DLD1 (cell line): ENCODE results near the gene TBC1D22B.
"Not testable (repeated sequence)": the region's sequence is repeated elsewhere in the genome, so short reads cannot be mapped to it uniquely, and the experiment has no call there.

ENCODE experiments used
- in situ Hi-C: cut with HindIII; loops from 2 replicates; pipeline ENCODE4 v1.10.0; 2017; ENCODE audit warnings: low sequenced_read_pairs

Gene TBC1D22B

DNA sequence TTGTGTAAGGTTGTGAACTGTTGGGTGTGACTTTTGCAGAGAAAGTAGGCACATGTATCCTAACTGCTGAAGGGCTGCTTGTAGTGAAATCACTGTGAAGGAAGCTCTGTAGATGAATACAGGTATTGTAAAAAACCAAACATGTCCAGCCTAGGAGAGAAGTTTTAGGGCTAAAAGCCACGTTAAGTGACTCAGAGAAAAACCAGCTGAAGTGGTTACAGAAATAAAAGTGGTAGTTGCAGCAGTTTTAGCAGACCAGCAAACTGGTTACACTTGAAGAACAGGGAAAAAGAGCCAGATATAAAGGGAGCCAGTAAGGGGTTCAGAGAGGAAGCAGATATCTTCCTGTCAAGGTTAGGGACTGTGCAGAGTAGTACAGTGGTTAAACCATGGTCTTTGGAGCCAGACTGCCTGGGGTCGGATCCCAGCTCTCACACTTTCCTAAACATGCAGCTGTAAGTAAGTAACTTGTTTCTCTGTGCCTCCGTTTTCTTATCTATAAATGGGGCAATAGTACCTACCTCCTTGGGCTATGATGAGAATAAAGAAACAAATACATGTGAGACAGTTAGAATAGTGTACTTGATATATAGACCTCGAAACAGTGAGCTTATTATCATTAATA lies 62.4 kb downstream of the TBC1D22B start:
- in situ Hi-C loops = no loop called here

DNA sequence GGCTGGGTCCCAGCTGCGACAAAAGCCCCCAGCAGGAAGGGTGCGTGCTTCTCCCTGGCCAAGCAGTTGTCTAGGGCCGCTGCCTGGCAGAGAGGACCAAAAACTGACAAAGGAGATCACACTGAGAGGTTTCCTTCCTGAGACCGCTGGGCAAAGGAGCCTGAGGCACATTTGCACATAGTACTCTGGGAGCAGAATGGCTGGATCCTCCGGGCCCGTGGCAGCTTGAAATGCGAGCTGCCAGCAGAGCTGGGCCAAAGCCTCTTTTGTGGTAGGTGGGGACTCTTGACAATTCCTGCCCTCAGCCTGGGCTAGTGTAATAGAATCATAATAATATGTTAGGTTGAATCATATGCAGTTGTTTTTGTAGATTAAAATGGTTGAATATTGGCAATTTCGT lies 63.1 kb downstream of the TBC1D22B start:
- in situ Hi-C loops = no loop called here

DNA sequence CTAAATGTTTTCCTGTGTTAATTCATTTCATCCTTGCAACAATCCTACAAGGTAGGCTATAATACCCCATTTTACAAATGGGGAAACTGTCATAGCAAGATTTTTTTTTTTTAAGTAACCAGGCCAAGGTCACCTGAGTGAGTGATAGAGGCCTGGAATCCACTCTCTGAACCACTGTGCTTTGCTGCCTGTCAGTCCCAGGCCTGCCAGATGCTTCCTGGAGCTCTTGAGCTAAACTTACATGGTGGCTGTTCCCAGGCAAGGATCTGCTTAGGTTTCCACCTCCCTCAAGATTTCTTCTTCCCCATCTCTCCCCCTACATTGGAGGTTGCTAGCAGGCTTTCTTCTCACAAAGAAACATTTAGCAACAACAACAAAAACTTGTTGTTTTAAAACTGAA lies 63.5 kb downstream of the TBC1D22B start:
- in situ Hi-C loops = no loop called here

DNA sequence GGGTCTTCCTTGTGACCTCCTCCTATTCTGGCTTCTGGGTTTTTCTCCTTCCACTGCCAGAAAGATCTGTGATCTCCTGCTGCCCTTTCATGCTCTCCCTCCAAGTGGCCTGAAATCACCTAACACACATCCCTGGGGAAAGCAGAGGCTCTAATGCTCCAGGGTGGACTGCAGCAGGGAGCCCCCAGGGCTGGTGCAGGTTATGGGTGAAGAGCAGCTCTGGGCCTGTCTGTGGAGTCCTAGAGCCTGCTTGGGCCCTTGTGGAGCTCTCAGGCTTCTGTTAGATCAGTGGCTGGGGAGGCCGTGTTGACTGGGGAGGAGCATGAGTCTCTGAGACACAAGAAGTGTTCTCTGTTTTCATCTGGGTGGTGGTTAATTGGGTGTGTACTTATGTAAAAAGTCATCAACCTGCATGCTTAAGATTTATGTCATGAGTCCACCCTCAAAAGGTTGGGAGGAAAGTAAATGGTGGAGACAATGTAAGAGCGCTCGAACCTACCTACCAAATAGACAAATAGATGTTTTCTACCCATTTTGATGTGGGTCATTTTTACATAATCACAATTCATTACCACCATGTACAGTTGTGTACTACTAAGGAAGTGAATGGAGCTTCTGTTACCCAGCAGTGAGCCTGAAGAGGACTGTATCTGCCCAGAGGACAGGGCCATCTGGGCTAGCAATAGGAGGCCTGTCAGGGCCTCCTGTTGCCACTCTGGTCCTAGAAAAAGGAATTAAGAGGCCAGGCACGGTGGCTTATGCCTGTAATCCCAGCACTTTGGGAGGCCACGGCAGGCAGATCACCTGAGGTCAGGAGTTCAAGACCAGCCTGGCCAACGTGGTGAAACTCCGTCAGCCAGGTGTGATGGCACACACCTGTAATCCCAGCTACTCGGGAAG lies 64.2 kb downstream of the TBC1D22B start:
- in situ Hi-C loops = no loop called here

DNA sequence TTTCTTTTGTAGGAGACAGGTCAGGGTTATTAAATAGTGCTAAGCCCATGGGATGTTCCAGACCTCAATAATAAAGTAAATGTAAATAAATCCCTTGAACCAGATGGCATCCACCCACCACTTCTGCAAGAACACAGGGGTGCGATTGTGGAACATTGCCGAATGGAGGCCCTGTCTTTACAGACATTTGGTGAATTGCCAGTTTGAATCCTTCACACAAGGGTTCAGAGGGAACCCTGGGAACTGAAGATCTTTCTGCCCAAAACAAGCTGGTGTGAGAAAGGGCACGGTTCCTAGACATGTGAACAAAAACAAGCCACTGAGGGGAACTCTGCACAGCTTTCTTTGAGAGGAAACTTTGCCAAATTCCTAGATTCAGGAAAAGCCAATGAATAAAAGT lies 66.0 kb downstream of the TBC1D22B start:
- in situ Hi-C loops = no loop called here

DNA sequence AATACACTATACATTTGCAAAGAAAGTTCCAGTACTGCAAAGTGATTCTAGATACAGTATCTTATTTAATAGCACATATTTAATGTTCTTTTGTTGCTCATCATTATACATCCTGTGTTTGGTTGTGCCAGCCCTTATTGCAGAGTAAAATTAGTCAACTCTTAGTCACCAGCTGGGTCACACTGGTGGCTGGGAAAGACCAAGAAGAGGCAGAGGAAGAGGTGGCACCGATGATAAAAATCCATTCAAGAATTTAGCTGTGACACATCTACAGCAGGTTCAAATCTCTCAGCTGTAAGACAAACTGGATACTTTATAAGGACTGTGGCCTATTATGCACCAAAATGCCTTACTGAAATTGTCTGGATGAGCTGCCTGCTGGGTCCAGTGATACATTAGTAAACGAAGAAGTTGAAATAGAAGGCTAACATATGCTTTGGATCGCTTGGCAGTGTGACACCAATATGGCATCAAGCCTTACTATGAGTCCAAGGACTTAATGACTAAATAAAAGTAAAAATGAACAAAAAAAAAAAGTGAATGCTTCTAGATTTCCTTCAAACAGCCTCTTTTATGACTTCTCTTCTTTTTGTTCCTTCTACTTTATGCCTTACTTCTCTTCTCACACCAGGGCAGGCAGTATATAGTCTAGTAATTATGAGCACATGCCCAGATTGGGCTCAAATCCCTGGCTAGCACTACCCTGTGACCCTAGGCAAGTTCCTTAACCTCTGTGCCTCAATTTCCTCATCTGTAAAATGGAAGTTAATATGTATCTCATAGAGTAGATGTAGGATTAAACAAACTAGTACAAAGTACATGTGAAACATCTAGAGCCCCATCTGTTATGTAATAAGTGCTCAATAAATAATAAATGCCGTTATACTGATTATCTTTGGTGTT lies 66.8 kb downstream of the TBC1D22B start:
- in situ Hi-C loops = no loop called here

DNA sequence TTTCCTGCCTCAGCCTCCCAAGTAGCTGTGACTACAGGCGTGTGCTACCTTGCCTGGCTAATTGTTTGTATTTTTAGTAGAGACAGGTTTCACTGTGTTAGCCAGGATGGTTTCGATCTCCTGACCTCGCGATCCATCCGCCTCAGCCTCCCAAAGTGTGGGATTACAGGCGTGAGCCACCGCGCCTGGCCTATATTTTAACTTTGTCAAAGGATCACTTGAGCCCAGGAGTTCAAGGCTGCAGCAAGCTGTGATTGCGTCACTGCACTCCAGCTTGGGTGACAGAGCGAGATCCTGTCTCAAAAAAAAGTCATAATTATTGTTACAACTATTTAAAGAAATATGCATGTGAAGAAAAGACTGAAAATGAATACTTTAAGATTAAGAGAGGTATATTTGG lies 72.8 kb downstream of the TBC1D22B start:
- in situ Hi-C loops = not testable (repeated sequence)

DNA sequence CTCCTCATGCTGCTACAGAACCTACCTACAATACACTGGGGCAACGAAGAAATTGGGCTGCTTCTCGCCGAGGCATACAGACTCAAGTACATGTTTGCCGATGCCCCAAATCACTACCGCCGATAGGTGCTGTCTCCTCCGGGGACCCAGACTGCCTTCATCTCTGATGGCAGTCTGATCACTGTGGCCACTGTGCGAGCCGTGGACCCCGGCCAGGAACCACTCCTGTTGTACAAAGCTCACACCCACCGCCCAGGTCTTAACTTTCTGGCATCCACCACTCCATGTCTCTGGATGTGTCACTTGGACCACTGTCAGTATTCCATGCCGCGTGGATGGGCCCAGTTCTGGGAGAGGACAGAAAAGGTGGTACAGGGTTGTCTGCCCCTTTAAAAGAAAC lies 73.5 kb downstream of the TBC1D22B start:
- in situ Hi-C loops = no loop called here

DNA sequence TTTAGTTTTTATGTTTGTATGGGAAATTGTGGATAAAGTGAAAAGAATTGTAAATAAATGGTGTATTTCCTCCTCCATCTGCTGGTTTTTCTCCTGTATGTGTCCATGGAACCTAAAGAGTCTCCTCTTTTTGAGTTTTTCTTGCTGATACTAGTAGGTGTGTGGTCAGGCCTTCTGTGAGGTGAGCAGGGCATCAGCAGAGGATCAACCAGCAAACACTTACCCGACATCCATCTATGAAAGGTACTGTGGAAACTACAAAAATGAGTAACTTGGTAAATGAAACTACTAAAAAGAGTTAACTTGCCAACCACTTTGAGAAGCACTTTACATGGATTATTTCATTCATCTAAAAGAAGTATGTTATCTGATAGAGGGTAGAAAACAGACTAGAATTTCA lies 75.3 kb downstream of the TBC1D22B start:
- in situ Hi-C loops = no loop called here

DNA sequence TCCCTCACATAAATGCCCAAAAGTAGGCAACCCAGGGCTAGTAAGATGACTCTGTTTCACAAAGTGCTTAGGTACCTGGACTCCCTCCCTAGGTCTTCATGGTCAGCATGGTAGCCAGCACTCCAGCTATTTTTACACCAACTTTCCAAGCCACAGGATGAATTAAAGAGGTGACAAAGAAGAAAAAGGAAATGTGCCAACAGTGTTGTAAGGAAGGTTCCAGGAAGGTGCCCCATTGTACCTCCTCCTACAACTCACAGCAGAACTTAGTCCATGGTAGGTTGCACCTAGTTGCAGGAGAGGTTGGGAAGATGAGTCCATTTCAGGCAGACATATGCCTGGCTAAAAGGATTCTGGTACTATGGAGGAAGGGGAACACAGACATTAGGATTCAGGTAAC lies 76.5 kb downstream of the TBC1D22B start:
- in situ Hi-C loops = no loop called here

DNA sequence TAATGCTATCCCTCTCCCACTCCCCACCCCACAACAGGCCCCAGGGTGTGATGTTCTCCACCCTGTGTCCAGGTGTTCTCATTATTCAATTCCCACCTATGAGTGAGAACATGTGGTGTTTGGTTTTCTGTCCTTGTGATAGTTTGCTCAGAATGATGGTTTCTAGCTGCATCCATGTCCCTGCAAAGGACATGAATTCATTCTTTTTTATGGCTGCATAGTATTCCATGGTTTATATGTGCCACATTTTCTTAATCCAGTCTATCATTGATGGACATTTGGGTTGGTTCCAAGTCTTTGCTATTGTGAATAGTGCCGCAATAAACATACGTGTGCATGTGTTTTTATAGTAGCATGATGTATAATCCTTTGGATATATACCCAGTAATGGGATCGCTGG lies 80.7 kb downstream of the TBC1D22B start:
- in situ Hi-C loops = not testable (repeated sequence)

DNA sequence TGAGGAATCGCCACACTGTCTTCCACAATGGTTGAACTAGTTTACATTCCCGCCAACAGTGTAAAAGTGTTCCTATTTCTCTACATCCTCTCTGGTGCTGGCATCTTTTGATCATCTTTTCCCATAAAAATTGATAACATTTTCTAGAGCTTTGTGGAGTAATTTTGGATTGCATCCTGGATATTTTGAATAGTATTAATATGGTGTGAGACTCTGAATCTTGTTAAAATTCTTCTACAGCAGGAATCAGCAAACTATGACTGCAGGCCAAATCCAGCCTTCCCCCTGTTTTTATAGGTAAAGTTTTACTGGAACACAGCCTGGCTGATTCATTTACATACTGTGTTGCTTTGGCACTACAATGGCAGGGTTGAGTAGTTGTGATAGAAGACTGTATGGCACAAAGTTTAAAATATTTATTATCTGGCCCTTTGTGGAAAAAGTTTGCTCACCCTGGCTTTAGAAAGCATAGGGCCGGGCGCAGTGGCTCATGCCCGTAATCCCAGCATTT lies 81.2 kb downstream of the TBC1D22B start:
- in situ Hi-C loops = no loop called here

DNA sequence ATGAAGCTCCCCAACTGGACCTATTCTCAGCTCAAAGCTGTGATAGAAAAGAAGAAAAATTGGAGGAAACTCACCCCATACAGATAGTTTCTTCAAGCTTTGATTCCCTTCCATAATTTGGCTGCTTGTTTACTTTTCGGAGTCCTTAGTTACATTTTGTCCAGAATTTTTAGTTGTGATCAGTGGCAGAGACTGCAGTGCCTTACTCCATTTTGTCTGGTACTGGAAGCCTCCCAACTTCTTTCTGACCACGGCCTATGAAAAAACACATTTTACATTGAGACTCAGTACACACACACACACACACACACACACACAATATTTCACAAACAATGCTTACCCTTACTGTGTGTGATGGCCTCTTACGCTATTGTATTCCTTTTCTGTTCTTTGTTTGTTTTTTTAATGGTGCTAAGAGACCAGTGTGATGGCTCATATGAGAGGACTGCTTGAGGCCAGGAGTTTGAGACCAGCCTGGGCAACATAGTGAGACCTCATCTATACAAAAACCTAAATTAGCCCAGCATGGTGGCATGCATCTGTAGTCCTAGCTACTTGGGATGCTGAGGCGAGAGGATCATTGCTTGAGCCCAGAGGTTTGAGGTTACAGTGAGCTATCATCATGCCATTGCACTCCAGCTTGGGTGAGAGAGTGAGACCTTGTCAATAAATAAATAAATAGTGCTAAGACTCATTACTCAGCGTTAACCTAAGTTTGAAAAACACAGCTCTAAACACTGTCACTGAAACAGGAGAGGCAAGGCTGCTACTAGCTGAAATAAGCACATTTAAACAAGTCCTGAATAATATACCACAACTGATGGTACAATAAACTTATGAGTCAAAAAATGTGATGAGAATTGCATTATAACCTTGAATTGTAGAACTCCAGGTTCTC lies 82.4 kb downstream of the TBC1D22B start:
- in situ Hi-C loops = no loop called here

DNA sequence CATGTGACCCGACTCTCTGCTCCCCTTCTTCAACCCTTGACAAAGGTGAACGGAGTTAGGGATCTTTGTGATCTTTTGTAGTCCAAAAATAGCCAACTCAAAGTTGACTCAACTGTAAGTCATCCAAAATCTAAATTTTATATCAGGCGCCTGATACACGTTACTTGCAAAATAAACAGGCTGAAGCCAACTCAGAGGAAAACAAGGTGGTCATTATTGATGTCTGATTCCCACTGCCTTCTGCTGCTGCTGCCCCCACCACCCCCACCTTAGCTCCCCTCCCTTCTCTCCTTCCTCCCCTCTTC lies 83.0 kb downstream of the TBC1D22B start:
- in situ Hi-C loops = no loop called here

DNA sequence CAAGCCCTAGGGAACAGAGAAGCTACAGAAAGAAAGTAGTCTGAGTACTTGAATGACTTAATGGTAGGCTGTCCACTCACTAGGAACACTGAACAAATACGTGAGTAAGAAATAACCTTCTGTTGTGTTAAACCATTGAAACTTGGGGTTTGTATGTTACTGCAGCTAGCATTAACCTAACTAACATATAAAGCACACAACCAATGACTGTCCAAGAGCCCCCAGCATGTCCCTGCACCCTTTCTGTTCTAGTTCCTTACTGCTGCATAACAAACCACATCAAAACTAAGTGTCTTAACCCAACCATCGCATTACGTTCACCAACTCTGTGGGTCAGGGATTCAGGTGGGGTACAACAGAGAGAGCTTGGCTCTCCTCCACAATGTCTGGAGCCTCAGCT lies 85.7 kb downstream of the TBC1D22B start:
- in situ Hi-C loops = no loop called here

DNA sequence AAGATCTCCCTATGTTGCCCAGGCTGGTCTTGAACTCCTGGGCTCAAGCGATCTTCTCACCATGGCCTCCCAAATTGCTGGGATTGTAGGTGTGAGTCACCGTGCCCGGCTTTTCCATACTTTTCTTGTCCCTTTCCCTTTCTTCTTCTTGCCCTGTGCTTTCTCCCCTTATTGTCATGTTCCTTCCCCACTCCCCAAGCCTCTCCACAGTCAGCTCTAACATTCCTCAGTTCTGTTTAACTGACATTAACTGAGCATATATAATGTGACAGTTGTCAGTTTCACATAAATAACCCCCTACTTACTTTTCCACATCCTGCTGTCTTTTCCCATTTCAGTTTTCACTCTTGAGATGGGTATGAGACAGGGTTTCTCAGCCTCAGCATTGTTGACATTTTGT lies 86.7 kb downstream of the TBC1D22B start:
- in situ Hi-C loops = no loop called here

DNA sequence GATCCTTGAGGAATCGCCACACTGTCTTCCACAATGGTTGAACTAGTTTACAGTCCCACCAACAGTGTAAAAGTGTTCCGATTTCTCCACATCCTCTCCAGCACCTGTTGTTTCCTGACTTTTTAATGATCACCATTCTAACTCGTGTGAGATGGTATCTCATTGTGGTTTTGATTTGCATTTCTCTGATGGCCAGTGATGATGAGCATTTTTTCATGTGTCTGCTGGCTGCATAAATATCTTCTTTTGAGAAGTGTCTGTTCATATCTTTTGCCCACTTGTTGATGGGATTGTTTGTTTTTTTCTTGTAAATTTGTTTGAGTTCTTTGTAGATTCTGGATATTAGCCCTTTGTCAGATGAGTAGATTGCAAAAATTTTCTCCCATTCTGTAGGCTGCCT lies 88.2 kb downstream of the TBC1D22B start:
- in situ Hi-C loops = not testable (repeated sequence)

DNA sequence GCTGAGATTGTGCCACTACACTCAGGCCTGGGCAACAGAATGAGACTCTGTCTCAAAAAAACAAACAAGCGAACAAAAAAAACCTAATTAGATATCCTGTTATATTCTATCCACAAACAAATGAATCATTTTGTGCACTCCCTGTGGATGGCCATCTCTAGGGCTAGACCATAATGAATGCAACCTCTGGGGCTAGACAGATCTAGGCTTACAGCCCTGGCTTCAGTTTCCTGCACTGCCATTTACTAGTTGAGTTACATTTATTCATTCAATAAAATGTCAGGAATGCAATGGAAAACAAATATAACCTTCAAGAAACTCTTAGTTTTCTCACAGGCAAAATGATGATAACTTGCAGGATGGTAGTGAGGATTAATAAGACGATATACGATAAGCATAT lies 89.6 kb downstream of the TBC1D22B start:
- in situ Hi-C loops = no loop called here

DNA sequence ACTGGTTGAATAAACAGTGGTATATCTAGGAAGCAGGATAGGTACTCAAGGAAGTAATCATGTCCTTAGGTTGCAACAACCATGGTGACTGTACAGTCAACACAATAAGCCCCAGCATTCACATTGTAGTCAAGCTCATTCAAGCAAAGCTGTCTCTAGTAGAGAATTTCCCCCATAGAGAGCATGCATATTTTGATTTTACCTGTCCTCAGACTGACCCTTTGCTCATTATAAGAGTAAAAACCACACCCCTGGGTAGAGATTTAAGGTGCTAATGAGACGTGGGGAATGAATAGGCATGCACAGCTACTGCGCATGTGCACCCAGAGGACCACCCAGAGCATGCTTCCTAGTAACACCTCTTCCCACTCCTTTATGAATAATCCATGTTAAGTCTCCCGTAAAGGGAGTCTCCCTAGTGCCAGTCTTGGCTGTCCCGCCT lies 90.1 kb downstream of the TBC1D22B start:
- in situ Hi-C loops = no loop called here

DNA sequence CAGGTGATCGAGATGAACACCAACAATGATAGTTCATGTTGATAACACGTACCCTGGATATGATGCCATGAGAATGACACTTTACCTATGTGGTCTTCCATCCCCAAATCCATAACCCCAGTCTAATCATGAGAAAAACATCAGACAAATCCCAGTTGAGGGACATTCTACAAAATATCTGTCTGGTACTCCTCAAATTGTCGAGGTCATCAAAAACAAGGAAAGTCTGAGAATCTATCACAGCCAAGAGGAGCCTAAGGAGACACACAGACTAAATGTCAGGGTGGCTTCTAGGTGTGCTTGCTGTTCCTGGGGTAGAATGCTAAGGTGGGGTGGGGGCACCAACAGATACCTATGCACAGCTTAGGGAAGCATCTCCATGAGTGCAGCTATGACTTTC lies 93.5 kb downstream of the TBC1D22B start:
- in situ Hi-C loops = no loop called here
